GM12878 (cell line): ENCODE results near the gene LMO7.

Source experiments
- BCL3 ChIP-seq: IDR thresholded peaks from 2 replicates; pipeline ENCODE4 v1.6.1; 2011; ENCODE audit warnings: borderline replicate concordance, low read depth, mild to moderate bottlenecking, moderate library complexity, low read length; ENCODE audit not compliant: insufficient read depth, poor library complexity, severe bottlenecking
- CREM ChIP-seq: IDR thresholded peaks from 2 replicates; pipeline ENCODE4 v1.6.1; 2014; ENCODE audit warnings: antibody characterized with exemption, low read depth
- CTCF ChIP-seq, 3 experiments: IDR thresholded peaks in 2 of 3; conservative IDR thresholded peaks in 1 of 3; 2 replicates each; pipeline ENCODE4 v1.5.1; 2011; ENCODE audit warnings: low read depth in 3 of 3, low read length in 3 of 3, mild to moderate bottlenecking in 3 of 3, control low read depth in 2 of 3, moderate library complexity in 2 of 3, inconsistent platforms in 1 of 3, mixed read lengths in 1 of 3; ENCODE audit not compliant: control insufficient read depth in 2 of 3, insufficient read depth in 1 of 3; ENCODE audit errors: extremely low read depth in 1 of 3
- EGR1 ChIP-seq, 2 experiments: IDR thresholded peaks; 1 replicate in 1 of 2; 2 replicates in 1 of 2; pipeline ENCODE4 v1.6.1; 2011 to 2012; ENCODE audit warnings: low read depth in 2 of 2, low read length in 2 of 2, borderline replicate concordance in 1 of 2, mild to moderate bottlenecking in 1 of 2, moderate library complexity in 1 of 2
- HDAC2 ChIP-seq: fragments of 200-600 bp; sonication (generic); IDR thresholded peaks from 2 replicates; pipeline ENCODE4 v1.6.1; 2017
- PAX8 ChIP-seq: fragments of 450-650 bp; IDR thresholded peaks from 2 replicates; pipeline ENCODE4 v1.6.1; 2017; ENCODE audit warnings: mild to moderate bottlenecking, moderate library complexity
- POLR2A ChIP-seq: IDR thresholded peaks from 2 replicates; pipeline ENCODE4 v1.6.1; 2011; ENCODE audit warnings: low read depth, mild to moderate bottlenecking, low read length
- PRDM15 ChIP-seq: fragments of 450-650 bp; formaldehyde crosslinking; IDR thresholded peaks from 2 replicates; pipeline ENCODE4 v1.4.0; 2020; ENCODE audit warnings: mild to moderate bottlenecking, moderate library complexity
- RFX5 ChIP-seq: IDR thresholded peaks from 2 replicates; pipeline ENCODE4 v1.6.1; 2011; ENCODE audit warnings: low read depth, low read length, improper control_type of control experiment
- USF2 ChIP-seq: IDR thresholded peaks from 2 replicates; pipeline ENCODE4 v1.6.1; 2011; ENCODE audit warnings: low read depth, low read length, improper control_type of control experiment, borderline replicate concordance
- ZNF274 ChIP-seq: IDR thresholded peaks from one replicate; pipeline ENCODE4 v1.8.0; 2011; ENCODE audit not compliant: insufficient read length, insufficient read depth

GRCh38 chr13:75648446-75648845 is 12.3 kb downstream of the LMO7 start:
- TF ChIP-seq CTCF (IDR thresholded peaks at IDR 0.05 in 2 of 3, conservative IDR thresholded peaks at IDR 0.05 in 1 of 3; ENCODE audit: control insufficient read depth in 2 of 3, extremely low read depth in 1 of 3, insufficient read depth in 1 of 3, low read depth in 3 of 3, low read length in 3 of 3) (no peak), HDAC2 (no peak), POLR2A (no peak), CREM (no peak), PAX8 (no peak), ZNF274 (no peak), EGR1 (IDR thresholded peaks at IDR 0.05; ENCODE audit: borderline replicate concordance in 1 of 2, low read depth in 2 of 2, low read length in 2 of 2) (no peak), PRDM15 (CRISPR knock-in tag) (no peak), RFX5 (no peak), USF2 (no peak), BCL3 (no peak)
